HG03439 (cell line): ENCODE measurements around the gene STAT5A.

Source experiments
- ATAC-seq: cut with Tn5 transposase; IDR thresholded peaks from one replicate; pipeline ENCODE4 v1.9.1; 2021; ENCODE audit warnings: mild to moderate bottlenecking, moderate library complexity; ENCODE audit not compliant: unreplicated experiment

STAT5A gene

GRCh38 chr17:42322382-42323267 is 34.3 kb downstream of the STAT5A start:
- ATAC-seq, result peak; percentile 81

DNA sequence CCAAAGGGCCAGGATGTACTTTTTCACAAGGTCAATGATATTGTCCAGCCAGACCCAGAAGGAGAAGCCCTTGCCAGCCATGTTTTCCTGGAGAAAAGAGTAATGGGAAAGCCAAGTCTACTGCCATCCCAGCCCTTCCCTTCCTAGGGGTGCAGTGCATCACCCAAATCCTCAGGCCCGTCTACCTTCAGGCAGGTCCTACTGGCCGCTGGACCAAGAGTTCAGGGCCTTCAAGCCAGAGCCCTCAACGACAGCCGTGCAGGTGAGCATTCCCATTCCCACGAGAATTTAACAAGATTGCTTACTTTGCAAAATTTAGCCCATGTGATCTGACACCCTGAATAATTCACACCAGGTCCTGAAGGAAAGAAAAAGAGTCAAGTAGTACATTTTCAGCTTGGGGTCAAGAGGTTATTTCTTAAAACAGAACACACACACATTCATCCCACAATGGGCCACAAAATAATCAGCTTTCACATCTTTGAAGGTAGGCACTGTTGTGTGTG is 35.0 kb downstream of the STAT5A start:
- peak; percentile 15 for ATAC-seq

- ATAC-seq, result no peak
Measured at GRCh38 chr17:42325026-42325425, 36.7 kb downstream of the STAT5A start.

GRCh38 chr17:42329025-42329976 is 41.0 kb downstream of the STAT5A start:
- ATAC-seq, result no peak

DNA sequence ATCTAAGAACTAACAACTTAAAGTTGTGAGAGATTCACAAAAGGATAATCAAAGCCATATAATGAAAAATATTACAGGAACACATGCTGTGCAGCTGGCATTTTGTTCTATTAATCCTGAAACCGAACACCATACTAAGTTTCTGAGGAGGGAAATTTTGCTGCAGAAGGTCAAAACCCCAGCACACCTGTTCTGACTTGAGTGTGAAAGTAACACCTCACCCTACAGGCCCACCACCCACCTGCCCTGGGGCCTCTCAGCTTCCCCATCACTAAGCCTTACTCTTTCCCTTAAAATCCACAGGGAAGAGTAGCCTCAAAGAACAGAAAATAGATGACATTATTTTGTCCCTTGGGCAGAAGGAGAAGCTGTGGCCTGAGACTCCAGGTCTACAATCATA is 44.8 kb downstream of the STAT5A start:
- ATAC-seq, result no peak

DNA sequence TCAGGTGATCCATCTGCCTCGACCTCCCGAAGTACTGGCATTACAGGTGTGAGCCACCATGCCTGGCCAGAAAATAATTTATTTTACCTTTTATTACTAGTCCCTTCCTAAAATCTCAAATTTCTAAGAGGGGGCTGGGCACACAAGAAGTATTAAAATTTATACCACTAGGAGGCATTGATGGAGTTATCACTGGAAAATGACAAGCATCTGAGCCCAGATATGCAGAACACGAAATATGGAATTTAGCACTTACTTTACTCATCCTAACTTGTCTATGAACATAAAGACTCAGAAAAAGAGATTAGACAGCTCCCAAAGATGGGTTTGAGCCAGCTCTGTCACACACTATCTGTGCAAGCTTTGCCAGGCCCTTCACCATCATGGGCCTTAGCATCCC is 46.4 kb downstream of the STAT5A start:
- no peak for ATAC-seq

GRCh38 chr17:42337442-42337841 is 49.1 kb downstream of the STAT5A start:
- no peak for ATAC-seq

DNA sequence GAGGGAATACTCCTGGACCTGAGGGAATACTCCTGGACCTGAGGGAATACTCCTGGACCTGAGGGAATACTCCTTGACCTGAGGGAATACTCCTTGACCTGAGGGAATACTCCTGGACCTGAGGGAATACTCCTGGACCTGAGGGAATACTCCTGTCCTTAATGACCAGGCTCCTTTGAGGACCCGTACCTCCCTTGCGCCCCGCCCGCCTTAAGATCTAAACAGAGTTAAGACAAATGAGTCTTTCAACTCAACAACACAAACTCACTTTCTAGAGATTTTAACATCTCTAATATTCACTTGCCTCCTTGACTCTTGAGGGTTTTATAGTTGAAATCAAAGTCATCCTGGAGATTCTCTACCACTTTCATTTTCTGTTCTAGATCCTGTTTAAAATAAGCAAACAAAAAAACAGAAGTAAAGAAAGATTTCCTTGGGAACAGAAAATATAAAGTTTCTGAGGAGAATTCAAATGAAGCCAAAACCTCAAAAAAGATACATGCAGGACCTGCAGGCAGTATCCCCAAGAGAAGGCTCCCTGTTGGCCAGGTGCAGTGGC is 50.2 kb downstream of the STAT5A start:
- no peak for ATAC-seq

DNA sequence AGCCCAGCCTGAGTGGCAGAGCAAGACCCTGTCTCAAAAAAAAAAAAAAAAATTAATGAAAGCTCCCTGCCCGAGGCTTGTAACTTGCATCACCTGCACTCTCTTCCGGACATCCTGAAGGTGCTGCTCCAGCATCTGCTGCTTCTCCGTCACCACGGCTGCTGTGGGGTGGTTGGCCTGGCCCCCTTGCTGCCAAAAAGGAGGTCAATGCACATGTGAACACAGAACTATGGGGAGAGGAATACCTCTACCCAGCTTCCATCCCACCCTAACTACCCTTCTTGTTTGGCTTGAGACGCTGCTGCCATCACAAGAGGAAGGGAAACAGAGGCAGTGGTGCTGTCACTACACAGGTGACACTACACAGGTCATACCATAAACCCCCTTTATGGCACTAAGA is 50.9 kb downstream of the STAT5A start:
- no peak for ATAC-seq

DNA sequence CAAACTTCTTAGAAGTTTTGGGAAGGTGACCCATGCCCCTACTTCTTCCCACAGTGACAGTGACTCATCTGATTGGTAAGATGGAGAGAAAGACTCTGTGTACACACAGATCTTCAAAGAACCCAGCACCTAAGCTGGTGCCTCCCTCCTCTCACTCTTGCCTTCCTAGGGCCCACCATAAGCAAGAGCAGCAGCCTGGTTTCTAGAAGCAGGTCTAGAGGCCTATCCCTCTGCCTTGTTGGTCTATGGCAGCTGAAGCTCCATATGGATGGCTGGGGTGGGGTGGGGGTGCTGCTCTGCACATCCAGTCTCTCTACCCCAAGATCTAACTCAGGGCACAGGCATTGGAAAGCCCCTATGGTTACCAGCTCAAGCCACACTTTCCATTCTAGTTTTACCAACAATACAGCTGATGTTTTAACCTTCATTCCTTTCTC is 52.4 kb downstream of the STAT5A start:
- ATAC-seq, result no peak

GRCh38 chr17:42341568-42341967 is 53.3 kb downstream of the STAT5A start:
- no peak for ATAC-seq

- ATAC-seq, result no peak
Measured at GRCh38 chr17:42342242-42343008, 54.1 kb downstream of the STAT5A start.

DNA sequence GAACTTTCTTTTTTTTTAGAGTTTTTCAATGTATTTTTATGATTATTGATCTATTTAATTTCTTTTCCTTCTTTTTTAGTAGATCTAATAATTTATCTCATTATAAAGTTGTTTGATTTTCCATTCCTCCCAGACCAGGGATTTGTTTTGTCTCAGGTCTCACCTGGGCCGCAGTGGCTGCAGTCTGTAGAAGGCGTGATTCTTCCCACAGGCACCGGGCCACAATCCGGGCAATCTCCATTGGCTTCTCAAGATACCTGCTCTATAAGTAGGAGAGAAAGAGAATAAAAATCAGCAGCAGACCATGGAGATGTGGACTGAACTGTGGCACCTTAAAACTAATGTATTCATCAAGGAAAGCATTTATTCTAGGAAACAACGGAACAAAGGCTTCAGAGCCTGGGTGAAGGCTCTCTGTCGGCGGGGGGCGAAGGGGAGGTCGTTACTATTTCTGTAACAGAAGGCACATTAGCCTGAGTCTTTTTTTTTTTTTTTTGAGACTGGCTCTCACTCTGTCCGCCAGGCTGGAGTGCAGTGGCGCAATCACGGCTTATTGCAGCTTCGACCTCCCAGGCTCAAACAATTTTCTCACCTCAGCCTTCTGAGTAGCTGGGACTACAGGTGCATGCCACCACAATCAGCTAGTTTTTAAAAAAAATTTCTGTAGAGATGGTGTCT is 57.2 kb downstream of the STAT5A start:
- no peak for ATAC-seq

DNA sequence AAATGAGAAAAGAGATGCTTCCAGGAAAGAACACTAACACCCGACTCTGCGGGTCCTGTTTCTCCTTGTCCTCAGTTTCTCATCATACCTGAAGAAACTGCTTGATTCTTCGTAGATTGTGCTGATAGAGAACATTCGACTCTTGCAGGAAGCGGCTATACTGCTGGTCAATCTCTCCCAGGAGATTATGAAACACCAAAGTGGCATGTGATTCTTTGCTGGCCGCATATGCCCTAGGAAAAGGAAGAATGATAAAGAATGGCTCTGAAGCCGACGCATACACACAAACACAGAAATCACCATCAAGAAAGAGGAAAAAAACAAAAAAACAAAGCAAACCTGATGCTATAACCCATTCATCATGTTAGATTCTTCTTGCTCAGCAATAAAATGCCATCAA is 58.2 kb downstream of the STAT5A start:
- no peak for ATAC-seq

DNA sequence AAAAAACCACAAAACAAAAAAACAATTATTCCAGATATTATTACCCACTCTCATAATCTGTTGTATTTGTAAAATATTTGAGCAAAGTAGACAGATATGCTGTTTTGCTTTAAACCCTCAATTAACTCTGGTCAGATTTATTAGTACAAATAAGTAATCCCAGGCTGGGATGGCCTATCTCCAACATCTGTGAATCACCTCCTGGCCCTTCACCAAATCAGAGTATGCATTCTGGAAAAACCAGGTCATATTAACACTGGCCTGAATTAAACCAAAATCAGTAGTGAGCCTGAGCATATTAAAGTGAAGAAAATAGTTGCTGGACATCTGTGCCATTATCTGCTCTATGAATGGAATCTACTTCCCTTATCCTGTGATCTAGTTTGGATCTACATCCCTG is 58.9 kb downstream of the STAT5A start:
- ATAC-seq, result no peak

DNA sequence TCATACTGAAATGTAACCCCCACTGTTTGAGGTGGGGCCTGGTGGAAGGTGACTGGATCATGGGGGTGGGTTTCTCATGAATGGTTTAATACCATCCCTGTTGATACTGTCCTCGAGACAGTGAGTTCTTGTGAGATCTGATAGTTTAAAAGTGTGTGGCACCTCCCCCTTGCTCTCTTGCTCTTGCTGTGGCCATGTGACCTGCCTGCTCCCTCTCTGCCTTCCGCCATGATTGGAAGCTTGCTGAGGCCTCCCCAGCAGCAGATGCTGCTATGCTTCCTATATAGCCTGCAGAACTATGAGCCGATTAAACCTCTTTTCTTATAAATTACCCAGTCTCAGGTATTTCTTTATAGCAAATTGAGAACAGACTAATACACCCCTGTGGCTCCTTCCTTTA is 59.3 kb downstream of the STAT5A start:
- no peak for ATAC-seq

- no peak for ATAC-seq
Measured at GRCh38 chr17:42348104-42348503, 59.8 kb downstream of the STAT5A start.

- no peak for ATAC-seq
Measured at GRCh38 chr17:42354956-42355843, 66.9 kb downstream of the STAT5A start.

- ATAC-seq, result no peak
Measured at GRCh38 chr17:42358434-42358833, 70.1 kb downstream of the STAT5A start.
